ENCODE results near the gene PLCG1. TPM values are rescaled to one million over a fixed set of nuclear protein-coding genes. Genes with fewer than 3 reads are reported as not detected.

PLCG1 gene
- total RNA-seq, 6 experiments from 2014 or later: 9.5 to 22.6 (median 16.6) TPM

GRCh38 chr20:41205313-41205712 lies 68.0 kb downstream of the PLCG1 start:
- no peaks in the 10 kb centered on the region for H3K9me3 ChIP-seq

GRCh38 chr20:41213150-41213820 lies 75.9 kb downstream of the PLCG1 start:
- Histone ChIP-seq H3K4me3 (no peak overlapping the region), H3K27ac (no peak overlapping the region), H3K9me3 (no peaks in the 10 kb centered on the region), H3K27me3 (no peaks in the 10 kb centered on the region), H3K36me3 (no peaks in the 10 kb centered on the region), H3K4me1 (no peaks in the 10 kb centered on the region)
- intact Hi-C loops (cut with DNase I): no loop called here
- TF ChIP-seq, protein P1, sequence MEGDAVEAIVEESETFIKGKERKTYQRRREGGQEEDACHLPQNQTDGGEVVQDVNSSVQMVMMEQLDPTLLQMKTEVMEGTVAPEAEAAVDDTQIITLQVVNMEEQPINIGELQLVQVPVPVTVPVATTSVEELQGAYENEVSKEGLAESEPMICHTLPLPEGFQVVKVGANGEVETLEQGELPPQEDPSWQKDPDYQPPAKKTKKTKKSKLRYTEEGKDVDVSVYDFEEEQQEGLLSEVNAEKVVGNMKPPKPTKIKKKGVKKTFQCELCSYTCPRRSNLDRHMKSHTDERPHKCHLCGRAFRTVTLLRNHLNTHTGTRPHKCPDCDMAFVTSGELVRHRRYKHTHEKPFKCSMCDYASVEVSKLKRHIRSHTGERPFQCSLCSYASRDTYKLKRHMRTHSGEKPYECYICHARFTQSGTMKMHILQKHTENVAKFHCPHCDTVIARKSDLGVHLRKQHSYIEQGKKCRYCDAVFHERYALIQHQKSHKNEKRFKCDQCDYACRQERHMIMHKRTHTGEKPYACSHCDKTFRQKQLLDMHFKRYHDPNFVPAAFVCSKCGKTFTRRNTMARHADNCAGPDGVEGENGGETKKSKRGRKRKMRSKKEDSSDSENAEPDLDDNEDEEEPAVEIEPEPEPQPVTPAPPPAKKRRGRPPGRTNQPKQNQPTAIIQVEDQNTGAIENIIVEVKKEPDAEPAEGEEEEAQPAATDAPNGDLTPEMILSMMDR (IDR thresholded peaks at IDR 0.05): no peak
- 82% methylated on average over 1 of the region's 1 CpG for WGBS (ENCODE audit: insufficient coverage, low coverage, low lambda C conversion rate, missing lambda C conversion rate)
- ATAC-seq (peak in 1 of 4 donors; percentile 17), DNase-seq (no peak)

More at GRCh38 chr20:41205313-41205712, 68.0 kb downstream of the PLCG1 start:
- ATAC-seq (no peak), DNase-seq (no peak)
- TF ChIP-seq, protein P1 (IDR thresholded peaks at IDR 0.05): no peak
- no peak for TF ChIP-seq POLR2A (IDR thresholded peaks at IDR 0.05)
- H3K4me3 ChIP-seq: no peak overlapping the region
- H3K4me1 ChIP-seq: no peaks in the 10 kb centered on the region
- intact Hi-C loops (cut with DNase I): no loop called here
- no peak overlapping the region for H3K27ac ChIP-seq
- 98% methylated on average over 10 of the region's 11 CpGs for WGBS (ENCODE audit: insufficient coverage, low coverage, low lambda C conversion rate, missing lambda C conversion rate)
- no peaks in the 10 kb centered on the region for H3K27me3 ChIP-seq
- H3K36me3 ChIP-seq: peaks cover 0 to 20% (median 6%) of the 10 kb centered on the region in 4 donors

DNA sequence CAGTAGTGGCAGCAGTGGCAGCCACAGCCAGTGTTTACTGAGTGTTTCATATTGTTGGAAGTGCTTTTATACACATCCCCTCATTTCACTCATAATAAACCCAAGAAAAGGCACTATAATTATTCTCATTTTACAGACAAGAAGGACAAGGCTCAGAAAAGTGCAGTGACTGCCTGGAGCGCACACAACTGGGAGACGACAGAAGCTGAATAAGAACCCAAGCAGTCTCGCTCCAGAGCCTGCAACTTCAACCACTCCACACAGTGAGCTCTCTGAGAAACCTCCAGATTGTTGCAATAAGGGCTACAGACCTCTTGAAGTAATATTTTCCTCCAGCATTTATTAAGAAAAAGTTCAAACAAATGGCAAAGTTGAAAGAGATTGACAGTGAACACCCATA lies 76.9 kb downstream of the PLCG1 start:
- DNase-seq (no peak), ATAC-seq (no peak)
- no peaks in the 10 kb centered on the region for H3K9me3 ChIP-seq
- no peak overlapping the region for H3K27ac ChIP-seq
- no peaks in the 10 kb centered on the region for H3K36me3 ChIP-seq
- TF ChIP-seq, protein P1 (IDR thresholded peaks at IDR 0.05): no peak
- no peak for TF ChIP-seq POLR2A (IDR thresholded peaks at IDR 0.05)
- no peak overlapping the region for H3K4me3 ChIP-seq
- WGBS (ENCODE audit: insufficient coverage, low coverage, low lambda C conversion rate, missing lambda C conversion rate): 94% methylated on average over 3 of the region's 3 CpGs
- no peaks in the 10 kb centered on the region for H3K27me3 ChIP-seq
- no peaks in the 10 kb centered on the region for H3K4me1 ChIP-seq
- intact Hi-C loops (cut with DNase I): no loop called here

DNA sequence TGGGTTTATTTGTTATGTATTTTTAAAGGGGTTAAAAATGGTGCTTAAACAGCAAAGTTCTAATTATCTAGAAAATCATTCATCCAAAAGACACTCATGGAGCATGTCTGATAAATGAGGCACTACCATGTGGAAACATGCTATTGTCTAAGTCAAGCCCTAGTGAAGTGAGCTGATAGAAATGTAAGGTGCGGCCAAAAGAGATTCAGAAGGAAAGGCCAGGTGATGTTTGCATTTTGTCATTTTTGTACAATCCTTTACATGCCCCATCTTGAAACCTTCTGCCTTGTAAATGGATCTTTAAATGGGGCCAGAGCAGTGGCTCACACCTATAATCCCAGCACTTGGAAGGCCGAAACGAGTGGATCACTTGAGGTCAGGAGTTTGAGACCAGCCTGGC lies 77.3 kb downstream of the PLCG1 start:
- H3K9me3 ChIP-seq: no peaks in the 10 kb centered on the region
- WGBS (ENCODE audit: insufficient coverage, low coverage, low lambda C conversion rate, missing lambda C conversion rate): 92% methylated on average over 3 of the region's 3 CpGs
- no peaks in the 10 kb centered on the region for H3K36me3 ChIP-seq
- DNase-seq (no peak), ATAC-seq (no peak)
- intact Hi-C loops (cut with DNase I): no loop called here
- TF ChIP-seq POLR2A (IDR thresholded peaks at IDR 0.05): no peak
- TF ChIP-seq, protein P1 (IDR thresholded peaks at IDR 0.05): no peak
- H3K4me1 ChIP-seq: no peaks in the 10 kb centered on the region
- H3K4me3 ChIP-seq: no peak overlapping the region
- H3K27me3 ChIP-seq: no peaks in the 10 kb centered on the region
- no peak overlapping the region for H3K27ac ChIP-seq
